Ascending aorta (tissue), 2 donors: ENCODE measurements around the gene MIOS. TPM values are rescaled to one million over a fixed set of nuclear protein-coding genes. Genes with fewer than 3 reads are reported as not detected.

Experiments
- DNase-seq, 2 donors: peaks; one replicate each; pipeline ENCODE4 v3.0.0-alpha.2; 2019; ENCODE audit warnings: low spot score in 2 of 2
- H3K27ac ChIP-seq, 2 donors: fragments of 200-600 bp; sonication (generic); one replicate each; pipeline ENCODE4 v1.5.1; 2016 to 2017; ENCODE audit warnings: mild to moderate bottlenecking in 1 of 2
- H3K27me3 ChIP-seq: fragments of 200-600 bp; sonication (generic); one replicate; pipeline ENCODE4 v1.5.1; 2017
- H3K36me3 ChIP-seq, 2 donors: fragments of 200-600 bp; sonication (generic); one replicate each; pipeline ENCODE4 v1.5.1; 2016
- H3K4me1 ChIP-seq, 2 donors: fragments of 200-600 bp; sonication (generic); one replicate each; pipeline ENCODE4 v1.5.1; 2016 to 2017; ENCODE audit warnings: mild to moderate bottlenecking in 1 of 2
- H3K4me3 ChIP-seq, 2 donors: fragments of 200-600 bp; sonication (generic); one replicate each; pipeline ENCODE4 v1.5.1; 2016 to 2017; ENCODE audit warnings: mild to moderate bottlenecking in 1 of 2
- H3K9me3 ChIP-seq, 2 donors: fragments of 200-600 bp; sonication (generic); one replicate each; pipeline ENCODE4 v1.5.1; 2016
- CTCF ChIP-seq, 3 experiments: fragments of 200-600 bp in 2 of 3; fragments of 450-650 bp in 1 of 3; sonication (generic) in 2 of 3; IDR thresholded peaks; one replicate each; pipeline ENCODE4 v1.5.1; 2016 to 2019; ENCODE audit warnings: antibody characterized with exemption in 3 of 3, mild to moderate bottlenecking in 1 of 3, moderate library complexity in 1 of 3
- intact Hi-C: fragments of 100-400 bp; cut with DNase I; formaldehyde crosslinking; loops from one replicate; pipeline ENCODE4 v1.15.1; 2023
- total RNA-seq: library from RNA; depleted of rRNA; stranded (reverse); fragments of >200 nt; gene quantifications from one replicate; pipeline ENCODE4 v1.1.0, GENCODE V29; 2016

MIOS gene
- total RNA-seq, 1 donor from 2014 or later = 14.6 TPM

- Histone ChIP-seq H3K27ac (no peak within 1 kb of the TSS), H3K4me3 (no peak within 1 kb of the TSS), H3K27me3 (no peaks in the 10 kb centered on the region), H3K4me1 (no peaks in the 10 kb centered on the region), H3K36me3 (no peaks in the 10 kb centered on the region), H3K9me3 (no peaks in the 10 kb centered on the region)
- TF ChIP-seq CTCF (IDR thresholded peaks at IDR 0.05) = no peak
- DNase-seq = no peak
- intact Hi-C loops = loop anchor here (10.0 kb wide), 1 partner anchor 111 kb away; no protein-coding TSS in a partner anchor
Measured at GRCh38 chr7:7535691-7536090, 31.0 kb upstream of the MIOS start, which contains the start of gene COL28A1. Gene COL28A1, minus strand, starts transcription at chr7:7535873. Its CDS starts 2,998 bp downstream, at chr7:7532875.

GRCh38 chr7:7536396-7537019 lies 30.2 kb upstream of the MIOS start:
- Histone ChIP-seq H3K36me3 (no peaks in the 10 kb centered on the region), H3K9me3 (no peaks in the 10 kb centered on the region), H3K4me1 (no peaks in the 10 kb centered on the region), H3K27ac (no peak overlapping the region), H3K27me3 (no peaks in the 10 kb centered on the region), H3K4me3 (no peak overlapping the region)
- DNase-seq = no peak
- no peak for TF ChIP-seq CTCF (IDR thresholded peaks at IDR 0.05)
- intact Hi-C loops = loop anchor here (10.0 kb wide), 1 partner anchor 112 kb away; no protein-coding TSS in a partner anchor

GRCh38 chr7:7537711-7538110 lies 29.0 kb upstream of the MIOS start:
- no peak overlapping the region for H3K4me3 ChIP-seq
- no peaks in the 10 kb centered on the region for H3K36me3 ChIP-seq
- no peaks in the 10 kb centered on the region for H3K27me3 ChIP-seq
- no peaks in the 10 kb centered on the region for H3K9me3 ChIP-seq
- H3K4me1 ChIP-seq = no peaks in the 10 kb centered on the region
- intact Hi-C loops = loop anchor here (10.0 kb wide), 1 partner anchor 113 kb away; no protein-coding TSS in a partner anchor
- H3K27ac ChIP-seq = no peak overlapping the region
- DNase-seq = no peak
- TF ChIP-seq CTCF (IDR thresholded peaks at IDR 0.05) = no peak

GRCh38 chr7:7539152-7539551 lies 27.5 kb upstream of the MIOS start:
- no peaks in the 10 kb centered on the region for H3K9me3 ChIP-seq
- no peak overlapping the region for H3K27ac ChIP-seq
- no peaks in the 10 kb centered on the region for H3K27me3 ChIP-seq
- no peak for TF ChIP-seq CTCF (IDR thresholded peaks at IDR 0.05)
- no peaks in the 10 kb centered on the region for H3K4me1 ChIP-seq
- no peak overlapping the region for H3K4me3 ChIP-seq
- DNase-seq = no peak
- intact Hi-C loops = loop anchor here (10.0 kb wide), 1 partner anchor 114 kb away; no protein-coding TSS in a partner anchor
- H3K36me3 ChIP-seq = no peaks in the 10 kb centered on the region

DNA sequence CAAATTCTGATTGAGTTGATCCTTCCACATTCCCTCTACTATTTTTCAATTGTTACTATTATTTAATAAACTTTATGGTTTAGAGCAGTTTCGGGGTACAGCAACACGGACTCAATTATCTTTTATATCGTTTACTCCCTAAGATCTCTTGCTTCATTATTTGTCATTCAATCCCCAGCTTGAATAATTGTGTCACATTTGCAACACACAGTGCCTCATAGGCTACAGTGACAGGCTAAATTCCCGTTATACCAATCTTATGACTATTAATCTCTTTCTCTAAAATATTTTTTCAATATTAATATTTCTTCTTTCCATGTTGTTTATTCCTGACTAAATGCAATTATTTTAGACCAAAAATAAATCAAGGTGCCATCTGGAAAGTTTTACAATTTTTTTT lies 27.0 kb upstream of the MIOS start:
- Histone ChIP-seq H3K36me3 (no peaks in the 10 kb centered on the region), H3K27ac (no peak overlapping the region), H3K4me1 (no peaks in the 10 kb centered on the region), H3K27me3 (no peaks in the 10 kb centered on the region), H3K9me3 (no peaks in the 10 kb centered on the region), H3K4me3 (no peak overlapping the region)
- intact Hi-C loops = loop anchor here (2.0 to 10.0 kb wide), 2 partner anchors 115 to 435 kb away; no protein-coding TSS in a partner anchor
- DNase-seq = no peak
- TF ChIP-seq CTCF (IDR thresholded peaks at IDR 0.05) = no peak
